GM12878 (cell line): ENCODE measurements around the gene ARAP3.

Source experiments
- ASH2L ChIP-seq: fragments of 300-600, 200-600 bp; sonication (generic); IDR thresholded peaks from 2 replicates; pipeline ENCODE4 v1.6.1; 2017; ENCODE audit warnings: low read depth, mild to moderate bottlenecking, borderline replicate concordance
- CREB1 ChIP-seq: IDR thresholded peaks from 2 replicates; pipeline ENCODE4 v1.6.1; 2012; ENCODE audit warnings: low read depth, mild to moderate bottlenecking, inconsistent platforms
- CTCF ChIP-seq, 3 experiments: IDR thresholded peaks in 2 of 3; conservative IDR thresholded peaks in 1 of 3; 2 replicates each; pipeline ENCODE4 v1.5.1; 2011; ENCODE audit warnings: low read depth in 3 of 3, low read length in 3 of 3, mild to moderate bottlenecking in 3 of 3, control low read depth in 2 of 3, moderate library complexity in 2 of 3, inconsistent platforms in 1 of 3, mixed read lengths in 1 of 3; ENCODE audit not compliant: control insufficient read depth in 2 of 3, insufficient read depth in 1 of 3; ENCODE audit errors: extremely low read depth in 1 of 3
- EP300 ChIP-seq, 2 experiments: fragments of 150-350 bp in 1 of 2; IDR thresholded peaks; 2 replicates each; pipeline ENCODE4 v1.6.1; 2011 to 2012; ENCODE audit warnings: low read depth in 2 of 2, low read length in 2 of 2, borderline replicate concordance in 1 of 2, improper control_type of control experiment in 1 of 2, inconsistent platforms in 1 of 2; ENCODE audit not compliant: control insufficient read depth in 1 of 2
- ESRRA ChIP-seq: IDR thresholded peaks from 2 replicates; pipeline ENCODE4 v1.6.1; 2012; ENCODE audit warnings: mild to moderate bottlenecking, low read length, improper control_type of control experiment
- ETV6 ChIP-seq, 2 experiments: fragments of 450-650 bp in 1 of 2; IDR thresholded peaks in 1 of 2; conservative IDR thresholded peaks in 1 of 2; 2 replicates each; pipeline ENCODE4 v1.6.1; 2014; ENCODE audit warnings: antibody characterized with exemption in 1 of 2, borderline replicate concordance in 1 of 2, low read depth in 1 of 2, mild to moderate bottlenecking in 1 of 2, moderate library complexity in 1 of 2
- POLR2AphosphoS2 ChIP-seq: IDR thresholded peaks from 2 replicates; pipeline ENCODE4 v1.6.1; 2011; ENCODE audit warnings: low read depth, mild to moderate bottlenecking, low read length, improper control_type of control experiment, moderate library complexity
- POU2F2 ChIP-seq: IDR thresholded peaks from 3 replicates; pipeline ENCODE4 v1.6.1; 2011; ENCODE audit warnings: low read depth, mild to moderate bottlenecking, low read length, borderline replicate concordance
- PRDM15 ChIP-seq: fragments of 450-650 bp; formaldehyde crosslinking; IDR thresholded peaks from 2 replicates; pipeline ENCODE4 v1.4.0; 2020; ENCODE audit warnings: mild to moderate bottlenecking, moderate library complexity
- SIN3A ChIP-seq: IDR thresholded peaks from 2 replicates; pipeline ENCODE4 v1.6.1; 2012; ENCODE audit warnings: low read depth, low read length, improper control_type of control experiment
- TCF7 ChIP-seq: IDR thresholded peaks from 2 replicates; pipeline ENCODE4 v1.6.1; 2014; ENCODE audit warnings: antibody characterized with exemption, borderline replicate concordance
- USF2 ChIP-seq: IDR thresholded peaks from 2 replicates; pipeline ENCODE4 v1.6.1; 2011; ENCODE audit warnings: low read depth, low read length, improper control_type of control experiment, borderline replicate concordance

GRCh38 chr5:141704782-141705297, 22.8 kb upstream of the ARAP3 start:
- no peak for TF ChIP-seq CTCF (IDR thresholded peaks at IDR 0.05 in 2 of 3, conservative IDR thresholded peaks at IDR 0.05 in 1 of 3; ENCODE audit: control insufficient read depth in 2 of 3, extremely low read depth in 1 of 3, insufficient read depth in 1 of 3, low read depth in 3 of 3, low read length in 3 of 3)
- no peak for TF ChIP-seq EP300 (IDR thresholded peaks at IDR 0.05; ENCODE audit: borderline replicate concordance in 1 of 2, control insufficient read depth in 1 of 2, low read depth in 2 of 2, low read length in 2 of 2)
- no peak for TF ChIP-seq ESRRA
- TF ChIP-seq ASH2L: no peak
- no peak for TF ChIP-seq CREB1
- TF ChIP-seq USF2: no peak
- TF ChIP-seq POU2F2: no peak
- no peak for TF ChIP-seq TCF7
- TF ChIP-seq POLR2AphosphoS2: no peak
- TF ChIP-seq SIN3A: no peak
- no peak for TF ChIP-seq ETV6 (conservative IDR thresholded peaks at IDR 0.05 in 1 of 2, IDR thresholded peaks at IDR 0.05 in 1 of 2; ENCODE audit: borderline replicate concordance in 1 of 2, low read depth in 1 of 2)
- TF ChIP-seq PRDM15 (CRISPR knock-in tag): no peak
